Measurements from ENCODE around the gene ZIC5.

ZIC5 gene

DNA sequence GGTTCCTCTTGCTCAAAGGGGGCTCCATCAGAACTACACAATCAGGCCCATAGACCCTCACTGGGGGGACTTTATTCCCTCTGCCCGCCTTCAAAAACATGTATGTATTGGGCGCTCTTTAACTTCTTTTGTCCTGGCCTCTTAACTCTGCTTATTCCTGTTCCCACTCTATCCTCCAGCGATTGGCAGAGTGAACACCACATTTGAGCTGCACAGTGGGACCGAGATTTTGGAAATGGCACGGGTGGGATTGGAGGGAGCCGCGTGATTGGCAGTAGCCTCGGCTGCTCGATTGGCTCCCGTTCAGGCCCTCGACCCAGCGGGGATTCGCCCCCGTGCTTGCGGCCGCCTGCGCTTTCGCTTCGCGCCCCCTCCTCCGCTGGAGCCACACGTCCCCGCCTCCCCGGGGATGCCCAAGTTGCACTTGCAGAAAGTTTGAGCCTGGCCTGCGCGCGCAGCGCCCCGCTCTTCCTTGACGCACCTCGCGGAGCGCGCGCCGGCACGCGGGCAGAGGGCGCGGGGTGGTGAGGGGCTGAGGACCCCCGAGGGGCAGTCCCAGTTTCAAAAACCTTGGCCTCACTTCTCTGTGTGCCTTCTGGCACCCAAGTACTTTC, at the start of gene ZIC5:
Gene ZIC5, minus strand, starts transcription at position 192 of the 614 bp plus-strand sequence. Its CDS starts 164 bp downstream, at position 28.
- DNase-seq, result no peak
- peaks cover 2% of the 10 kb centered on the region for H3K9me3 Mint-ChIP-seq
- H3K27ac Mint-ChIP-seq, result peak within 1 kb of the TSS; percentile 65
- peaks cover 18% of the 10 kb centered on the region for H3K4me1 Mint-ChIP-seq
- H3K36me3 Mint-ChIP-seq, result peaks cover 12% of the 10 kb centered on the region
- H3K27me3 Mint-ChIP-seq, result peaks cover 90% of the 10 kb centered on the region
- H3K4me3 Mint-ChIP-seq, result peak within 1 kb of the TSS; percentile 3
- CTCF ChIA-PET, result no interaction called here

DNA sequence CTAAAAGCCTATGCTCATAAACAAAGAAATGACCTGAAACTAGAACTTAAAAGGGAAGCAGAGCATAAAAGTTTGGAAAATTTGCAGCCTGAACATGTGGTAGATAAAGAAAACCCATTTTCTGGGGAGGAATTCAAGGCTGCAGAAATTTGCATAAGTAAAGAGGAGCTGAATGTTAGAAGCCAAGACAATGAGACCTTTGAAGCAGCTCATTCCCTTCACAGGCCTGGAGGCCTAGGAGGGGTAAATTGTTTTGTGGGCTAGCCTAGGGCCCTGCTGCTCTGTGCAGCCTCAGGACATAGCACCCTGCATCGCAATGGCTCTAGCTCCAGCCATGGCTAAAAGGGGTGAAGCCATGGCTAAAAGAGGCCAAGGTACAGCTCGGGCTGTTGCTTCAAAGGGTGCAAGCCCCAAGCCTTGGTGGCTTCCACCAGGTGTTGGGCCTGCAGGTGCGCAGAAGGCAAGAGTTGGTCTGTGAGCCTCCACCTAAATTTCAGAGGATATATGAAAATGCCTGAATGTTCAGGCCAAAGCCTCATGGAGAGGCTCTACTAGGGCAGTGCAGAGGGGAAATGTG, 48.3 kb upstream of the ZIC5 start:
- Mint-ChIP-seq H3K27ac (no peak overlapping the region), H3K9me3 (no peaks in the 10 kb centered on the region), H3K36me3 (no peaks in the 10 kb centered on the region), H3K27me3 (peaks cover 4% of the 10 kb centered on the region), H3K4me3 (no peak overlapping the region), H3K4me1 (no peaks in the 10 kb centered on the region)
- CTCF ChIA-PET, result no interaction called here
- no peak for DNase-seq

DNA sequence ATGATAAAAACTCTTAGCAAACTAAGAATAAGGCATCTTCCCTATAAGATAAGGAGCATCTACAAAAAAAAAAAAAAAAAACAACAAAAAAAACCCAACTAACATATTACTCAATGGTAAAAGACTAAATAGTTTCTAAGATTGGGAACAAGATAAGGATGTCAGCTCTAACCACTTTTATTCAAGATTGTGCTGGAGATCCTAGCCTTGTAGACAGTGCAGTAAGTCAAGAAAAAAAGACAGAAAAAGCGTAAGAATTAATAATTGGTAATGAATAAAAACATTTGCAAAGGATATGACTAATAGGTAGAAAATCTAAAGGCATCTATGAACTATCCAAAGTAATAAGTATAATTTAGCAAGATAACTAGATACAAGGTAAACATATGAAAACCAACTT, 43.1 kb upstream of the ZIC5 start:
- peaks cover 18% of the 10 kb centered on the region for H3K27me3 Mint-ChIP-seq
- no peaks in the 10 kb centered on the region for H3K4me1 Mint-ChIP-seq
- DNase-seq, result no peak
- H3K36me3 Mint-ChIP-seq, result no peaks in the 10 kb centered on the region
- no peaks in the 10 kb centered on the region for H3K9me3 Mint-ChIP-seq
- H3K4me3 Mint-ChIP-seq, result no peak overlapping the region
- no peak overlapping the region for H3K27ac Mint-ChIP-seq
- CTCF ChIA-PET, result interaction anchor here (0.5 to 0.7 kb wide), 2 partner anchors 433 to 1071 kb away, joined by 3 to 4 read pairs; no protein-coding TSS in a partner anchor

DNA sequence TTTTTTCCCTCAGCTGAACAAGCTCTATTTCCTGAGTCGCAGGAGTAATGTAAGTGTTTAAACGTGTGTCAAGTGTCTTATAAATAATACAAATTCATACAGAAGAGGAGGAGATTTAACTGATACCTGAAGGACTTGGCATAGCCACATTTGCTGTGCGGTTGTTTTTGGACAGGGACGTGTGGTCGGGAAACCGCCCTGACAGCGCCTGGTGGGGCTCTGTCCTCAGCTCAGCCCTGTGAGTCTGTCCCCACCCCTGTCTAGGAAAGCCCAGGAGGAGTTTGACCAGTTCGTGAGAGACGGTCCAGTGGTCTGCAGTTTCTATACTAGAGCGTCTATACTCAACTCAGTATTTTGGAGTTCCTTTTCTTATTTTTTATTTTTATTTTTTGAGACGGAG, 26.7 kb upstream of the ZIC5 start:
- DNase-seq, result no peak
- Mint-ChIP-seq H3K4me1 (peaks cover 16% of the 10 kb centered on the region), H3K27ac (no peak overlapping the region), H3K9me3 (no peaks in the 10 kb centered on the region), H3K27me3 (peaks cover 65% of the 10 kb centered on the region), H3K4me3 (no peak overlapping the region), H3K36me3 (peaks cover 5% of the 10 kb centered on the region)
- CTCF ChIA-PET, result interaction anchor here (1.0 kb wide), 1 partner anchor 517 kb away, joined by 3 read pairs; no protein-coding TSS in a partner anchor

DNA sequence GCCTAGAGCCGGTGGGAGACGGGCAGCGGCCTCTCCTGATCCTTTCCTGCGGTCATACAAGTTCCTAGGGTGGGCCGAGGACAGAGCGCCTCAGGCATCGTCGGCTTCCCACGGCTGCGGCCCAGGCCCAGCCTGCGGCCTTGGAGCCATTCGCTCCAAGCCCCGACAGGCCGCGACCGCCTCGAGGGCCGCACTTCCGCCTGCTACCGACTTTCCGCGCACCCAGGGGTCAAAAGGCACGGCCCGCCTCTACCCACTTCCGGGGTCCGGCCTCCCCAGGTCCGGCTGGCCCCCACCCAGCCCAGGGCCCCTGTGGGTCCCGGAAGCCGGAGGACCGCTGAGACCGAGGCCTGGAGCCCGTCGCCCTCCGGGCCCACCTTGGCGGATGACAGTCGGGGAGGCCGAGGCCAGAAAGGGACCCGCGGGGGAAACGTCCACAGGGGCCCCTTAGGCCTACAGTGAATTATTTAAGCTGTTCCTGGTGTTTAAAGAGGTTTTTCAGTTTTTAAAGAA, 26.2 kb upstream of the ZIC5 start:
- CTCF ChIA-PET, result no interaction called here
- peaks cover 5% of the 10 kb centered on the region for H3K36me3 Mint-ChIP-seq
- no peaks in the 10 kb centered on the region for H3K9me3 Mint-ChIP-seq
- no peak for DNase-seq
- peaks cover 16% of the 10 kb centered on the region for H3K4me1 Mint-ChIP-seq
- H3K4me3 Mint-ChIP-seq, result no peak overlapping the region
- H3K27me3 Mint-ChIP-seq, result peaks cover 70% of the 10 kb centered on the region
- no peak overlapping the region for H3K27ac Mint-ChIP-seq

DNA sequence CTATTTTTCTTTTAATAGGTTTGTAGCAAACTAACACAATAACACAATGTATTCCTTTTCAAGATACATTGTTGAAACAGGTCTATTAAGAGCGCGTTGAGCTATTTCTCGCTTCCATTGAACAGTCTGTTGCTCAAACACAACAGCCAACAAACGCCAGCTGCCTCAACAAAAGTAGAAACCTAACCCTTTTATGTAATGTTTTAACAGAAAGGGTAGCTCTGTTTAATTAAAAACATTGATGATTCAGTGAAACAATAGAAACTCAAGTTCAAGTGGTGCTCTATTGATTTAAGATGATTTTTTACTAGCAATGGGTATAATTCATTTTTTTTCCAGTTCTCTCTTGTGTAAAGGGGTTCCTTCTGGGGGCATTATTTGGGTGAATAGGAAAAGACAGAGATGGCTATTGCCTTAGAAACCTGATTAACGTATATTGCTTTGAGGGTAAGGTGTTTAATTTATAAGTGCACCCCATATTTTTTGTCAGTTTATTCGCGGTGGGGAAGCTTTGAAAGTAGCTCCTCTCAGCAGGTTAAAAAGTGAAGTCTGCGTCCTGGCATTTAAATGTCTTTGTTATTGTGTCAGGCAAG, 24.9 kb upstream of the ZIC5 start:
- Mint-ChIP-seq H3K4me3 (peak overlapping the region; percentile 7), H3K36me3 (peaks cover 7% of the 10 kb centered on the region), H3K9me3 (no peaks in the 10 kb centered on the region), H3K4me1 (peaks cover 16% of the 10 kb centered on the region), H3K27me3 (peaks cover 83% of the 10 kb centered on the region), H3K27ac (peak overlapping the region; percentile 71)
- CTCF ChIA-PET, result interaction anchor here (1.2 kb wide), 1 partner anchor 239 kb away, joined by 3 read pairs; no protein-coding TSS in a partner anchor
- DNase-seq, result no peak

DNA sequence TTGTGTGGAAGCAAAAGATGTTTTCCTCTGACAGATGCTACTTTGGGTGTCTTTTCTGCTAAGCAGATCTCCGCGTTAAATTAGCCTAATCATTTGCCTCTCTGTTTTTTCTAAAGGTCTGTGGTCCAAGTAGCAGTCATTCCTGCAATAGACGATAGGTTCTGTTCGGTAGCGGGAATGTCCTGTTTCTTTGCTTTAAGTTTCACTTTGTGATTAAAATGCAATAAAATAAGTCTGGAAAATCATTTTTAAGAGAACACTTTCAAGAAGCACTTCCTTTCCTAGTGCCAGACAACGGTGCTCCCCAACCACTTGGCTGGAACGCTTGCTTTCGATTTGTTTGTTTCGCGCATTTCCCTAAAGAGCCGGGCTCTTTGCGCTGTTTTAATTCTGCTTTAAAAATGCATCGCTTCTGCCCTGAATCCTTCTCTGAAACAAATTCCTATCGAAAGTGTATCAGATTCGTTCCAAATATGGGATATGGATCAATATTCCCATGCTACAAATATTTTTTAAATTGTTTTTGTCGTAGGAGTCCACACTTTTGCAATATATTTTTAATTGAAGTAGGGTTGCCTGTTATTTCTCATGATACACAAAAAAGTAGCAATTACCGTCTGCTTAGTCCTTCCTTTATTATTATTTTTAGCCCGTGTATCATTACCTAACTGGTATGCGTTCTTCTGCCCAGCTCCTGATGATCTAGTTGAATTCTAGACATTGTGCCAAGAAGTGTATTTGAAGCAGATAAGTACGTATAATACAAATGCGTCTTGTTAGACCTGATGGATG, 24.2 kb upstream of the ZIC5 start:
- H3K4me1 Mint-ChIP-seq, result peaks cover 13% of the 10 kb centered on the region
- H3K27ac Mint-ChIP-seq, result no peak overlapping the region
- H3K4me3 Mint-ChIP-seq, result peak overlapping the region; percentile 7
- CTCF ChIA-PET, result interaction anchor here (1.2 kb wide), 1 partner anchor 240 kb away, joined by 3 read pairs; no protein-coding TSS in a partner anchor
- peaks cover 7% of the 10 kb centered on the region for H3K36me3 Mint-ChIP-seq
- no peaks in the 10 kb centered on the region for H3K9me3 Mint-ChIP-seq
- peaks cover 90% of the 10 kb centered on the region for H3K27me3 Mint-ChIP-seq
- DNase-seq, result no peak

DNA sequence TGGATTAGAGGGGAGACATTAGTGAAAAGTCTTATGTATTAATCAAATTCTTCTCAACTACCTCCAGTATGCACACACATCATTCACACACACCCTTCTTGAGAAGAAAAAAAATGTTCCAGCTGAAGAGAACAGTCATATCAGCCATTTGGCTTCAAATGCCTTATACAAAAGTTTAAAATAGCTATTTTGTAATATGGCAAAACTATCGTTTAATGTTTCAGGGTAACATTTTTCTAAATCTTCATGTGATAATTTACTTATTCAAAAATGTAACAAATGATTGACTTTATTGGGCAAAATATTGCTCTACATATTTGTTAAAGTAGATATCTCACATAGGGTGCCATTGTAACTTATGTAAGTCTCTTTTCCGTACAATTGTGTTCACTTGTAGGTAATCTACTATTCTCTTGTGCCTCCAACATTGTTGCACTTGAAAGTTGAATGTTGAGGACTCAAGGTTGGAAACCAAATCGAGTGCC, 23.6 kb upstream of the ZIC5 start:
- Mint-ChIP-seq H3K4me1 (peaks cover 19% of the 10 kb centered on the region), H3K9me3 (peaks cover 2% of the 10 kb centered on the region), H3K27me3 (peaks cover 92% of the 10 kb centered on the region), H3K4me3 (no peak overlapping the region), H3K27ac (no peak overlapping the region), H3K36me3 (peaks cover 7% of the 10 kb centered on the region)
- no peak for DNase-seq
- CTCF ChIA-PET, result interaction anchor here (1.7 kb wide), 1 partner anchor 240 kb away, joined by 6 read pairs; no protein-coding TSS in a partner anchor

DNA sequence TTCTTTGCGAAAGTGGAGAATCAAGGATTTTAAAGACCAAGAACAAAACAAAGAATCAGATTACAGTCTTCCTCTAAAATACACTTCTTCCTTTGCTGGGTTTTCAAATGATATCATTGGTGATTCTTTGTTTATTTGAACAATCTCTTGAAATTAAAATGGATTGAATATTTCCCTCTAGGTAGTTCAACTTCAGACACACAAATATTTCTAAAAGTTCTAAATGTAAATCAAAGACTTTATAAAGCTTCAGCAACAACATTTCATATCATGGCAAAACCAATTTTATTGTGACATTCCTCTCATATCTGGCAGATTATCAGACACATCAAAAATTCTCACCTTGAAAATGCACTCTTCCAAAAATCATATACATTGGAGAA, 23.1 kb upstream of the ZIC5 start:
- CTCF ChIA-PET, result interaction anchor here (1.7 kb wide), 1 partner anchor 241 kb away, joined by 6 read pairs; no protein-coding TSS in a partner anchor
- Mint-ChIP-seq H3K36me3 (peaks cover 7% of the 10 kb centered on the region), H3K4me1 (peaks cover 24% of the 10 kb centered on the region), H3K27me3 (peaks cover 93% of the 10 kb centered on the region), H3K27ac (no peak overlapping the region), H3K4me3 (no peak overlapping the region), H3K9me3 (peaks cover 4% of the 10 kb centered on the region)
- no peak for DNase-seq

DNA sequence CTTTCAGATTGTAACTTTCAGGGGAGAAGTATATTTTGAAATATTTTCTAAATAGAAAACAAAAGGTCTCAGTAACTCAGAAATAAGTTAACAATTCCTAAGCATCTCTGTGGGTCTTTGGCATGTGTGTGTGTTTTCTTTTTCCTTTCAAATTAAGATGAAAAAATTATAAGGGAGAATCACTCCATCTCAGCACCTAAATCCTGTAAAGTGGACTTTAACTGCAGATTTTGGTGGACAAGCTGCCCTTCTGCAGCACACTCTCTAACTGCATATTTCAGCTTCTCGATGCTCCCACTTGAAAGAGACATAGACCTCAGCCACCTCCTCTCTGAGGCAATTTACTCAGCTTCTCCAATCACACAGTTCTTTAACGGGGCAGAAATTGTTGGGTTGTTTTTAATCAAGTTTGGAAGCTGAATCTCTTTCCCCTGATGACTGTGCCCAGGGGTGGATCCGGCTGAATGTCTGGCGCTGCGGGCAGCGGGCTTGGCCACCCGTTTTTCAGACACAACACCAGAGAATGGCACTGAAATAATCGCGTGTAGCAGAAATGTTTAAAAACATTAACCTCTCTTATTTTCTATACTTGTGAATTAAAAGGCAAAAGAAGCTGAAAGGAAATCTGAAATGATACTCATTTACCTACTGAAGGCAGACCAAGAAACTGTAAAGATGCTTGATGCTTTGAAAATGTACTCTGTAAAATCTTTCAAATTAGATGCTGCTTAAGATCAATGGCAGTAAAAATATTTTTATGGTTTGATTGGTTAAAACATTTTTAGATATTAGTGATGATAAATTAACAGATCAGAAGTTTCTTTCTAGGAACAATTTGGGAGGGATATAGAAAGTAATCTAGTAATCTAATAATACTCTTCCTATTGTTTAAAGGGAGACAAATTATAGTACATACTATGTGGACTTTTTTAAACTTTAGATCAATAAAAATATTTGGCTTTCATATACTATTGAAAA, 22.4 kb upstream of the ZIC5 start:
- no peak for DNase-seq
- Mint-ChIP-seq H3K27me3 (peaks cover 96% of the 10 kb centered on the region), H3K4me1 (peaks cover 31% of the 10 kb centered on the region), H3K27ac (no peak overlapping the region), H3K9me3 (peaks cover 4% of the 10 kb centered on the region), H3K36me3 (peaks cover 7% of the 10 kb centered on the region), H3K4me3 (no peak overlapping the region)
- CTCF ChIA-PET, result interaction anchor here (1.0 to 1.7 kb wide), 2 partner anchors 93 to 242 kb away, joined by 4 to 6 read pairs; no protein-coding TSS in a partner anchor

DNA sequence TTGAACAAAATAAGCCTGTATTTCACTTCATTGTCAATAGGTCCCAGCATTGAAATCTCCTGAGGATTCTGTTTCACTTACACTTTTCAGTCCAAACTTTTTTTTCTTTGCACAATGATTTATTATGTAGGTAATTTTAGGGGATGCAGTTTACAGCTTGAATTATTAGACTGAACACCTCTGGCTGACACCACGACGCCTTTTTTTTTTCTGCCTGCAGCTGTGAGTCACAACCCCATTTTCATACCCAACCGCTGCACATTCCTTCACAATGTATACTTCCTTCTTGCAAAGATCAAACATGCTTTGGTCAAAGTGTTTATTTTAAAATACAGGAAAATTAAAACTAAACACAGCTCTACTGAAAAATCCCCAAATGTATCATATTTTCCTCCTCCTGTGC, 21.4 kb upstream of the ZIC5 start:
- DNase-seq, result no peak
- H3K4me1 Mint-ChIP-seq, result peaks cover 32% of the 10 kb centered on the region
- H3K27ac Mint-ChIP-seq, result no peak overlapping the region
- peaks cover 4% of the 10 kb centered on the region for H3K9me3 Mint-ChIP-seq
- CTCF ChIA-PET, result interaction anchor here (1.0 to 1.2 kb wide), 2 partner anchors 92 to 522 kb away, joined by 3 to 4 read pairs; no protein-coding TSS in a partner anchor
- H3K4me3 Mint-ChIP-seq, result no peak overlapping the region
- H3K27me3 Mint-ChIP-seq, result peaks cover 96% of the 10 kb centered on the region
- peaks cover 6% of the 10 kb centered on the region for H3K36me3 Mint-ChIP-seq

DNA sequence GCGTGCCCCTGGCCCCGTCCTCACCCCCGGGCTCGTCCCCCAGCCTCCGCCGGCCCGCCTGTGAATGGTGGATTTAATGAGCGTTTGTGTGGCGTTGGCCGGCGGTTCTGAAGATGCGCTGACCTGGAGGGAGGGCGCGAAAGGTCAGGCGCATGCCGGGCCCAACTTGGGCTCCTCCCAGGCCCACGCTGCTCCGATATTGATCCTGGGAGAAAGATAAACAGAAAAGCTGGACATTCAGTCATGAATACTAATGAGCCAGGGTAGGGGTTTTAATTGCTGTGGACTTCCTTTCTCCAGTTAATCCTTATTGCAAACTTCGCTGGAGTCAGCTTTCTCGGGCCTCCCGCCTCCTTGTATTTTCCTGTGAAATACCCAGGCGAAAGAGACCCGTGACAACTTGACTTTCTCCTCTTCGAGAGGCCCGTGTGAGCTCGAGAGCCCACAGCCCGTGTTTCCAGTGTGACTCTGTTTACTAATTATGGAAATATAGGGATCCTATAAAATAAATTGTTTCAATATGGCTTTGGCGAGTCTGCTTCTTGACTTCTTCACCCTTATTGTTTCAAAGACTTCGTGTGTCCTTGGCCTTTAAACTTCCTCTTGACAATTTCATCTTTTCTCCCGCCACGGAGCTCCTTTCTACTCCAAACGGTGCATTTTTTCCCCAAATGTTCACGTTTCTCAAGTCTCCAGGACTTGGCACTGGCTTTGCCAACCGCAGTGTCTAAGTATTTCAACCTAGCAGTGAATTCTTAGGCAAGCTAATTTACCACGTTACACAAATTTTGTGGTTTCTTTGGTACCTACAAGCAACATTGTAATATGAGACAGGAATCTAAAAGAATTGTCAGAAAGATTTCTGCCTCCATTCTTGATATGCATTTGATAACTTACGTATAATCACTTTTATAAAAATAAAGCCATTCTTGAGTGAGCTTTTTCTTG, 20.5 kb upstream of the ZIC5 start:
- peaks cover 6% of the 10 kb centered on the region for H3K36me3 Mint-ChIP-seq
- H3K4me1 Mint-ChIP-seq, result peaks cover 34% of the 10 kb centered on the region
- H3K9me3 Mint-ChIP-seq, result peaks cover 4% of the 10 kb centered on the region
- peak overlapping the region; percentile 53 for H3K27ac Mint-ChIP-seq
- H3K4me3 Mint-ChIP-seq, result peak overlapping the region; percentile 15
- peaks cover 96% of the 10 kb centered on the region for H3K27me3 Mint-ChIP-seq
- CTCF ChIA-PET, result interaction anchor here (1.2 kb wide), 1 partner anchor 522 kb away, joined by 3 read pairs; no protein-coding TSS in a partner anchor
- DNase-seq, result no peak

Measured in activated naive CD4-positive, alpha-beta T cell treated with anti-CD3 and anti-CD28 coated beads, Interleukin-2, amount 10 ng/mL, durations not matched to agents 7 days and 5 days (primary cell).